Activated T-cell treated with anti-CD3 and anti-CD28 coated beads for 1 hour (primary cell): ENCODE data around the gene GBA3.

Experiments
- DNase-seq: peaks from one replicate; pipeline ENCODE4 v3.0.0-alpha.2; 2020; ENCODE audit warnings: low read depth

Gene GBA3

DNA sequence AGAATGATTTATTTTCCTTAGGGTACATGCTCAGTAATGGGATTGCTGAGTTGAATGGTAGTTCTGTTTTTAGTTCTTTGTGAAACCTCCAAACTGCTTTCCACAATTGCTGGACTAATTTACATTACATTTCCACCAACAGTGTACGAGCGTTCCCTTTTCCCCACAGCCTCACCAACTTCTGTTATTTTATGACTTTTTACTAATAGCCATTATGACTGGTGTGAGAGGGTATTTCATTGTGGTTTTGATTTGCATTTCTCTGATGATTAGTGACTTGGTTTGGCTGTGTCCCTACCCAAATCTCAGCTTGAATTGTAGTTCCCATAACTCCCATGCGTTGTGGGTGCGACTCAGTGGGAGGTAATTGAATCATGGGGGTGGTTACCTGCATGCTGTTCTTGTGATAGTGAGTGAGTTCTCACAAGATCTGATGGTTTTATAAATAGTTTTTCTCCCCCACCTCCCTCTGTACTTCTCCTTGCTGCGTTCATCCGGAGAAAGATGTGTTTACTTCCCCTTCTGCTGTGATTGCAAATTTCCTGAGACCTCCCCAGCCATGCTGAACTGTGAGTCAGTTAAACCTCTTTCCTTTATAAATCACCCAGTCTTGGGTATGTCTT is 95.1 kb downstream of the GBA3 start:
- DNase-seq = no peak

- no peak for DNase-seq
Measured at GRCh38 chr4:22790631-22791030, 97.9 kb downstream of the GBA3 start.

DNA sequence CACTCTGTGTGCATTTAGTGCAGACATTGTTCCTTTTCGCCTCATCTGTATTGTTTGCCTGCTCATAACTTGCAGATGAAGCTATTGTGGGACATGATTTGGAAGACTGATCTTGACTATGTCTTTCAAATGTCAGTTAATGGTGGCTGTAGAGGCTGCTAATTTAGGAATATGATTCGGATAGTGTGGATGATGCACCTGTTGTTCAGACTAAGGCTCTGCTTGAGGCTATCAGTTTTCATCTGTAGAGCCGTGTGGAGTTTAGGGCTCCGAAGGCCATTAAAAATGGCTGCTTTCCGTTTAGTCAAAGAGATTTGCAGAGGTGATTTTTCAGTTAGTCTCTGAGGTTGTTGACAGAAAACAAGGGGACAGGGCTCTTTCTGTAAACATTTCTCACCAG is 102.0 kb downstream of the GBA3 start:
- DNase-seq = no peak

- no peak for DNase-seq
Measured at GRCh38 chr4:22801391-22801790, 108.7 kb downstream of the GBA3 start.

DNA sequence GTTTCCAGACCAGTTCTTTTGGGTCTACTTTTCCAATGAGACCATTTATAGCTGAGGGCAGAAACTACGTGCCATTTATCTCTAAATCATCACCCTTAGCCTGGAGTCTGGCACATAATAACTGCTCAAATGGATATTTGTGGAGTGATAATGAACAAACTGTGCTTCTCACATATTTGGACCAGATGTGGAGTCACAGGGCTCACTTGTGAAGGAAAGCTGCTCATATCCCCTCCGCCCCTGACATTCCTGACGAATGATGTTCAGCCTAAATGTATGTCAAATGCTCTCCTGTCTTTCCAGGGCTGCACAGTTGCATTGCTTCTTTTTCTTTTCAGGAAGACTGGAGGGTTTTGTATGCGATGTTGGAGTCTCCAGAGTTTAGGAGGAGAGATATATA is 110.1 kb downstream of the GBA3 start:
- DNase-seq = no peak

DNA sequence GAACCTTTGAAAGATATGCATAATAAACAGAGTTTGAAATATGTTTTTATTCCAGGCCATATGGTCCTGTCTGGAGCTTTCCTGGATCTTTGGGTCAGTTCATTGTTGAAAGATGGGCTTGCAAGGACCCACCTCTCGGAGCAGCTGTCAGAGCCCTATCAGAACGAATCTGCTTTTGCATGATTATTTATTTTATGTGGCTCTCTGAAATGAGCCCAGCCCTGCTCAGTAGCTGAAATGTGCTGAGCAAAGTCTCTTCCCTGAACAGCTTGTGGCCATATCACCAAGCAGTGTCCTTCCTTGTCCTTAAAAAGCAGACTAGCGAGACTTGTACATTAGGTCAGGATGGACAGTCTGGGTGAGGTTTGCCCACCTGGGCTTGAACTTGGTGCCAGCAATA is 110.8 kb downstream of the GBA3 start:
- no peak for DNase-seq

- DNase-seq = no peak
Measured at GRCh38 chr4:22814906-22815305, 122.2 kb downstream of the GBA3 start.

DNA sequence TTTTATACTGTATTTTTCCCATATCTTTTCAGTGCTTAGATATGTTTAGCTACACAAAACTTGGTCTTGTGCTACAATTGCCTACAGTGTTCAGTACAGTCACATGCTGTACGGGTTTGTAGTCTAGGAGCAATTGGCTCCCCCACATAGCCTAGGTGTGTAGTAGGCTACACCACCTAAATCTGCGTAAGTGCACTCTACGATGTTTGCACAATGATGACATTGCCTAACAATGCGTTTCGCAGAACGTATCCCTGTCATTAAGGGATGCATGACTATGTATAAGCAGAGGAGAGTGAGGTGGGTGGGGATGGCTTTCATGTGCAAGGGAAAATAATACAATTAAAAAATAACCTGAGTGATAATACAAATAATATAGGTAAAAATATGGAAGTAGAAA is 131.4 kb downstream of the GBA3 start:
- no peak for DNase-seq

GRCh38 chr4:22842360-22843018 is 149.8 kb downstream of the GBA3 start:
- DNase-seq = no peak

GRCh38 chr4:22848332-22848731 is 155.6 kb downstream of the GBA3 start:
- no peak for DNase-seq

GRCh38 chr4:22850055-22850454 is 157.3 kb downstream of the GBA3 start:
- DNase-seq = no peak

DNA sequence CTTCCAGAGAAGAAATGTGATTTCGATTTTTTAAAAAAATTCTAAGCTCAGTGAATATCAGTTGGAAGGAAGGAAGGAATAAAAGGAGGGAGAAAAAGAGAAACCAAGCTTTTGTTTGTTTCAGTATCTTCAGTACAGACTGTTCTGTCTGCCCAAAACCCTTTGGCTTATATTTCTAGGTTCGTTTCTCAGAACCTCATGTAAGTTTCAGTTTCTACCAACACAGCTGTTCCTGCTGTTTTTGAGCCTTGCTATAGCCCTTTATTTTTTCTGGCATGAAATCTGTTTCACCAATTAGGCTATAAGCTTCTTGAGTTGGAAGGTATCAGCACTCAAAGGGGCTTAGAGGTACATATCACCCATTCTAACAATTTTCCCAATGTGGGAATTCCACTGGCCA is 157.9 kb downstream of the GBA3 start:
- no peak for DNase-seq

GRCh38 chr4:22857411-22857810 is 164.7 kb downstream of the GBA3 start:
- DNase-seq = no peak

GRCh38 chr4:22859318-22859717 is 166.6 kb downstream of the GBA3 start:
- DNase-seq = no peak
